Prostate gland (tissue), 2 donors: ENCODE measurements around the gene LRRC4C.

Experiments
- POLR2AphosphoS5 ChIP-seq: sonication (generic); formaldehyde crosslinking; IDR thresholded peaks from one replicate; pipeline ENCODE4 v1.6.1; 2017; ENCODE audit warnings: antibody characterized with exemption
- TF ChIP-seq, protein P1 (sequence below), 4 experiments: fragments of 200-600 bp in 2 of 4; fragments of 450-650 bp in 2 of 4; sonication (generic) in 2 of 4; IDR thresholded peaks; 1 replicate in 3 of 4; 2 replicates in 1 of 4; pipeline ENCODE4 v1.5.1; 2016 to 2019; ENCODE audit warnings: antibody characterized with exemption in 4 of 4, mild to moderate bottlenecking in 2 of 4, moderate library complexity in 2 of 4

DNA sequence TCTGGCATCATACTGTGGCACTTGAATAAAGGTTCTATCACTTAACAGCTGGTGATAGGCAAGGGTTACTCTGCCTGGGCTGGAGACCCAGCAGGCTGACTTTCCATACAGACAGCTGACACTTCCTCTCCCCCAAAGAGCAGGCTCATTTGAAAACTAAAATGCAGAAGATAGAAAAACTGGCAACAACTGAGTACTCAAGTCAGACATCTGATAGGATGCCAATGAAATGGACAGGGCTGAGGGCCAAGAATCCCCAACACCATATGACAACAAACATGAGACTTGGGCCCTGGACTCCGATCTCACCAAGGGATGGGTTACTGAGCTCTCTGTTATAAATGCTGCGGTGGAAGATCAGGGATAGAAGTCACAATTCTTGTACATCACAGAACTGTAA, 237.2 kb downstream of the LRRC4C start:
- TF ChIP-seq, protein P1, sequence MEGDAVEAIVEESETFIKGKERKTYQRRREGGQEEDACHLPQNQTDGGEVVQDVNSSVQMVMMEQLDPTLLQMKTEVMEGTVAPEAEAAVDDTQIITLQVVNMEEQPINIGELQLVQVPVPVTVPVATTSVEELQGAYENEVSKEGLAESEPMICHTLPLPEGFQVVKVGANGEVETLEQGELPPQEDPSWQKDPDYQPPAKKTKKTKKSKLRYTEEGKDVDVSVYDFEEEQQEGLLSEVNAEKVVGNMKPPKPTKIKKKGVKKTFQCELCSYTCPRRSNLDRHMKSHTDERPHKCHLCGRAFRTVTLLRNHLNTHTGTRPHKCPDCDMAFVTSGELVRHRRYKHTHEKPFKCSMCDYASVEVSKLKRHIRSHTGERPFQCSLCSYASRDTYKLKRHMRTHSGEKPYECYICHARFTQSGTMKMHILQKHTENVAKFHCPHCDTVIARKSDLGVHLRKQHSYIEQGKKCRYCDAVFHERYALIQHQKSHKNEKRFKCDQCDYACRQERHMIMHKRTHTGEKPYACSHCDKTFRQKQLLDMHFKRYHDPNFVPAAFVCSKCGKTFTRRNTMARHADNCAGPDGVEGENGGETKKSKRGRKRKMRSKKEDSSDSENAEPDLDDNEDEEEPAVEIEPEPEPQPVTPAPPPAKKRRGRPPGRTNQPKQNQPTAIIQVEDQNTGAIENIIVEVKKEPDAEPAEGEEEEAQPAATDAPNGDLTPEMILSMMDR (IDR thresholded peaks at IDR 0.05) = no peak
- no peak for TF ChIP-seq POLR2AphosphoS5
